OCI-LY7 (cell line): ENCODE results near the gene BBX. TPM values are rescaled to one million over a fixed set of nuclear protein-coding genes. Genes with fewer than 3 reads are reported as not detected.

Experiments used
- BruUV-seq: library from RNA; stranded (reverse); fragments of 400-500 nt; replicated peaks from 2 replicates; lab custom pipeline; 2021; lab: Mats Ljungman, UMichigan
- CTCF ChIA-PET: fragments of 300-600 bp; sonication (Branson Sonifier 250); formaldehyde crosslinking; loops from one replicate; lab custom pipeline; 2022; ENCODE audit warnings: antibody characterized with exemption; ENCODE audit not compliant: unreplicated experiment; lab: Charles Lee
- POLR2A ChIA-PET: fragments of 300-600 bp; sonication (Branson Sonifier 250); formaldehyde crosslinking; loops from one replicate; lab custom pipeline; 2022; ENCODE audit warnings: antibody characterized with exemption; lab: Charles Lee
- DNase-seq: peaks from one replicate; pipeline ENCODE4 v3.0.0-alpha.2; 2015; ENCODE audit warnings: low spot score
- H2AFZ ChIP-seq: fragments of 200-600 bp; sonication (generic), shearing (Covaris generic); 2 replicates; pipeline ENCODE4 v1.6.1; 2014; ENCODE audit warnings: mild to moderate bottlenecking, antibody characterized with exemption, low read length, moderate library complexity
- H3K27ac ChIP-seq: fragments of 200-600 bp; sonication (generic); 2 replicates; pipeline ENCODE4 v1.5.1; 2014; ENCODE audit warnings: mixed run types, low read depth, mild to moderate bottlenecking, moderate library complexity, low read length, inconsistent platforms; ENCODE audit not compliant: poor library complexity, severe bottlenecking
- H3K36me3 ChIP-seq: fragments of 200-600 bp; sonication (generic); 2 replicates; pipeline ENCODE4 v1.6.1; 2014; ENCODE audit warnings: mild to moderate bottlenecking, antibody characterized with exemption, low read length, moderate library complexity, mixed read lengths; ENCODE audit not compliant: insufficient read depth
- H3K4me1 ChIP-seq: fragments of 200-600 bp; sonication (generic); 2 replicates; pipeline ENCODE4 v1.5.1; 2014; ENCODE audit warnings: mild to moderate bottlenecking, low read length; ENCODE audit not compliant: insufficient read depth, poor library complexity, severe bottlenecking
- H3K4me2 ChIP-seq: fragments of 200-600 bp; sonication (generic); 2 replicates; pipeline ENCODE4 v1.6.1; 2014; ENCODE audit warnings: mild to moderate bottlenecking, low read length
- H3K4me3 ChIP-seq: fragments of 200-600 bp; sonication (generic); 2 replicates; pipeline ENCODE4 v1.5.1; 2014; ENCODE audit warnings: mild to moderate bottlenecking, low read depth, low read length; ENCODE audit not compliant: poor library complexity, severe bottlenecking
- H3K79me2 ChIP-seq: fragments of 200-600 bp; sonication (generic); 2 replicates; pipeline ENCODE4 v1.6.1; 2016; ENCODE audit warnings: low read depth, mild to moderate bottlenecking, low read length, moderate library complexity, mixed read lengths; ENCODE audit not compliant: insufficient read depth
- H3K9me2 ChIP-seq: fragments of 200-600 bp; sonication (generic); 2 replicates; pipeline ENCODE4 v1.6.1; 2016; ENCODE audit warnings: mild to moderate bottlenecking, low read length, mixed read lengths; ENCODE audit not compliant: insufficient read depth
- H3K9me3 ChIP-seq: fragments of 200-600 bp; sonication (generic); 2 replicates; pipeline ENCODE4 v1.6.1; 2014; ENCODE audit warnings: mild to moderate bottlenecking, mixed run types, low read length, mixed read lengths
- H4K20me1 ChIP-seq: fragments of 200-600 bp; sonication (generic); 2 replicates; pipeline ENCODE4 v1.6.1; 2014; ENCODE audit warnings: mild to moderate bottlenecking, antibody characterized with exemption, low read length, moderate library complexity, mixed read lengths; ENCODE audit not compliant: insufficient read depth
- EZH2phosphoT487 ChIP-seq: fragments of 200-600 bp; sonication (generic); IDR thresholded peaks from 2 replicates; pipeline ENCODE4 v1.6.1; 2018; ENCODE audit warnings: low read depth, borderline replicate concordance, mild to moderate bottlenecking, mixed run types, antibody characterized with exemption, low read length, moderate library complexity, mixed read lengths
- intact Hi-C: fragments of 100-400 bp; cut with micrococcal nuclease; formaldehyde crosslinking; loops from one replicate; pipeline ENCODE4 v1.10.0; 2022; ENCODE audit not compliant: unreplicated experiment
- total RNA-seq, 2 experiments: library from RNA; depleted of rRNA in 1 of 2; stranded (reverse); fragments of >200 nt in 1 of 2; shearing (Covaris generic) in 1 of 2; gene quantifications; 2 replicates each; pipeline ENCODE4 v1.2.3, GENCODE V29; 2014 to 2022
- TF ChIP-seq, protein P1 (sequence below): fragments of 200-600 bp; sonication (generic); conservative IDR thresholded peaks from 2 replicates; pipeline ENCODE4 v1.5.1; 2014; ENCODE audit warnings: mild to moderate bottlenecking, antibody characterized with exemption, low read length, moderate library complexity, mixed read lengths

BBX gene
- total RNA-seq, 2 experiments from 2014 or later, result 27.0 to 49.8 TPM

DNA sequence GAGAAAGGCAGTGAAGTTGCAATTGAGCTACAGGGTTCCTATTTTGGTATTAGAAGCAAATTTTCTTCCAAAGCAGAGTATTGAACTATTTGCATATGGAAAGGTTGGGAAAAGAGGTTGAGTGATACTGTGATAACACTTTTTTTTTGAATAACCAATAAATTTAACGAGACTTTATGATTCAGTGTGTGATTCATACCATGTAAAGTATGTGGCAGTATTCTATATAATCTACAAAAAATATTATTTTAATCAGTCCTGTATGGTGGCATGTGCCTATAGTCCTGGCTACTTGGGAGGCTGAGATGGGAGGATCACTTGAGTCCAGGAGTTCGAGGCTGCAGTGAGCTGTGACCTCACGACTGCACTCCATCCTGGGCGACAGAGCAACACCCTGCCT lies 206.9 kb downstream of the BBX start:
- intact Hi-C loops, result no loop called here
- H3K4me2 ChIP-seq, result no peak overlapping the region
- no peak for DNase-seq
- no peaks in the 10 kb centered on the region for H3K4me1 ChIP-seq
- no peaks in the 10 kb centered on the region for H4K20me1 ChIP-seq
- TF ChIP-seq EZH2phosphoT487, result no peak
- TF ChIP-seq, protein P1, sequence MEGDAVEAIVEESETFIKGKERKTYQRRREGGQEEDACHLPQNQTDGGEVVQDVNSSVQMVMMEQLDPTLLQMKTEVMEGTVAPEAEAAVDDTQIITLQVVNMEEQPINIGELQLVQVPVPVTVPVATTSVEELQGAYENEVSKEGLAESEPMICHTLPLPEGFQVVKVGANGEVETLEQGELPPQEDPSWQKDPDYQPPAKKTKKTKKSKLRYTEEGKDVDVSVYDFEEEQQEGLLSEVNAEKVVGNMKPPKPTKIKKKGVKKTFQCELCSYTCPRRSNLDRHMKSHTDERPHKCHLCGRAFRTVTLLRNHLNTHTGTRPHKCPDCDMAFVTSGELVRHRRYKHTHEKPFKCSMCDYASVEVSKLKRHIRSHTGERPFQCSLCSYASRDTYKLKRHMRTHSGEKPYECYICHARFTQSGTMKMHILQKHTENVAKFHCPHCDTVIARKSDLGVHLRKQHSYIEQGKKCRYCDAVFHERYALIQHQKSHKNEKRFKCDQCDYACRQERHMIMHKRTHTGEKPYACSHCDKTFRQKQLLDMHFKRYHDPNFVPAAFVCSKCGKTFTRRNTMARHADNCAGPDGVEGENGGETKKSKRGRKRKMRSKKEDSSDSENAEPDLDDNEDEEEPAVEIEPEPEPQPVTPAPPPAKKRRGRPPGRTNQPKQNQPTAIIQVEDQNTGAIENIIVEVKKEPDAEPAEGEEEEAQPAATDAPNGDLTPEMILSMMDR, result no peak
- H3K9me2 ChIP-seq, result no peaks in the 10 kb centered on the region
- no TSS peak for BruUV-seq
- CTCF ChIA-PET, result no interaction called here
- no peaks in the 10 kb centered on the region for H3K9me3 ChIP-seq
- H3K36me3 ChIP-seq, result peaks cover 25% of the 10 kb centered on the region; the same call in 1 of the 2 replicates
- no peak overlapping the region for H3K27ac ChIP-seq
- no peaks in the 10 kb centered on the region for H3K79me2 ChIP-seq
- POLR2A ChIA-PET, result interaction anchor here (0.6 to 1.6 kb wide), 3 partner anchors 18 to 54 kb away, joined by 3 to 5 read pairs (median 4); no protein-coding TSS in a partner anchor
- no peak overlapping the region for H3K4me3 ChIP-seq
- H2AFZ ChIP-seq, result no peak overlapping the region

DNA sequence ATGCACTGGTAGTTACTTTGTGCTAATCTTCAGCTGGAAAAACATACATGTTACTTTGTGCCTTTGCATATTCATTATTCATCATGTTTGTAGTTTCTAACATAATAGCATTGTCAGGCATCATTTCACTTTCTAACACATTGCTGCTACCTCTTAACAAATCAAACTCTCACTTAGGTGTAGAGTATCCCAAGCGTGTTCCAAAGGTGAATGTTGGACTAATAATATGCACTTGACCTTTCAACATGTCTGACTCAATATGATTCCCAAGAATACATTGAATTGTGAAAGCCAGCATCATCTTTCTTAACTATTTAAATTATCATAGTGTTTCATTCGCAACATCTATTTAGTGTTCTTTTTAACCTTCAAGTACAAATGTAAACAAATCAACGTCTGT lies 211.6 kb downstream of the BBX start:
- no peak for TF ChIP-seq EZH2phosphoT487
- TF ChIP-seq, protein P1, result no peak
- no peaks in the 10 kb centered on the region for H4K20me1 ChIP-seq
- CTCF ChIA-PET, result no interaction called here
- H3K4me3 ChIP-seq, result no peak overlapping the region
- intact Hi-C loops, result no loop called here
- BruUV-seq, result no TSS peak
- H3K4me1 ChIP-seq, result no peaks in the 10 kb centered on the region
- no peaks in the 10 kb centered on the region for H3K9me3 ChIP-seq
- no peak overlapping the region for H3K4me2 ChIP-seq
- H3K36me3 ChIP-seq, result peaks cover 20% of the 10 kb centered on the region; the same call in 1 of the 2 replicates
- DNase-seq, result no peak
- POLR2A ChIA-PET, result no interaction called here
- no peak overlapping the region for H3K27ac ChIP-seq
- H2AFZ ChIP-seq, result no peak overlapping the region
- H3K79me2 ChIP-seq, result no peaks in the 10 kb centered on the region
- no peaks in the 10 kb centered on the region for H3K9me2 ChIP-seq

DNA sequence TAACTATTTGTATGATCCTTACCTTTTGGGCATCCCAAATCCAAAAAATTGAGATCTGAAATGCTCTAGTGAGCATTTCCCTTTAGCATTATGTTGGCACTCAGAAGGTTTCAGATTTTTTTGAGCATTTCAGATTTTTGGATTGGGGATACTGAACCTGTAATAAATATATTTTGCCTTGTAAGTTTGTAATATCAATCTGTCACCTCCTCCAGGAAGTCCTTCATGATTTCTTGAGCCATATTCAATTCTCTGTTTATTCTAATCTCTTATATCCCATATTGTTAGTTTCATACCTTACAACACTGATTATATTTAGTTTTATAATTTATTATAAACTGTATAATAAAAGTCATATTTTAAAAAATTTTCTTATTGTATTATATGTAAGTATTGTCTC lies 215.2 kb downstream of the BBX start:
- no peak overlapping the region for H3K27ac ChIP-seq
- H3K4me2 ChIP-seq, result no peak overlapping the region
- ChIA-PET POLR2A (interaction anchor here (0.7 to 1.6 kb wide), 2 partner anchors 17 to 67 kb away, joined by 4 to 5 read pairs; no protein-coding TSS in a partner anchor), CTCF (no interaction called here)
- H3K9me3 ChIP-seq, result no peaks in the 10 kb centered on the region
- no peak for DNase-seq
- peaks cover 7% of the 10 kb centered on the region; the same call in 1 of the 2 replicates for H3K36me3 ChIP-seq
- no peaks in the 10 kb centered on the region for H3K9me2 ChIP-seq
- no TSS peak for BruUV-seq
- H3K79me2 ChIP-seq, result no peaks in the 10 kb centered on the region
- intact Hi-C loops, result no loop called here
- peaks cover 3% of the 10 kb centered on the region; the same call in 1 of the 2 replicates for H4K20me1 ChIP-seq
- H3K4me1 ChIP-seq, result no peaks in the 10 kb centered on the region
- no peak overlapping the region for H2AFZ ChIP-seq
- no peak overlapping the region for H3K4me3 ChIP-seq
- TF ChIP-seq, protein P1, result no peak
- no peak for TF ChIP-seq EZH2phosphoT487
